Measurements from ENCODE around the gene CDH4. TPM values are rescaled to one million over a fixed set of nuclear protein-coding genes. Genes with fewer than 3 reads are reported as not detected.

CDH4 gene
- total RNA-seq, 1 experiment from 2014 or later, result not detected

- no peak overlapping the region for H3K27ac ChIP-seq
- intact Hi-C loops (cut with micrococcal nuclease; ENCODE audit: unreplicated experiment), result no loop called here
- no peaks in the 10 kb centered on the region for H3K4me1 ChIP-seq (replicated peaks; ENCODE audit: insufficient read depth)
- H3K79me2 ChIP-seq (ENCODE audit: low read depth), result no peaks in the 10 kb centered on the region
- no peak for TF ChIP-seq CTCF (conservative IDR thresholded peaks at IDR 0.05)
- BruUV-seq (replicated peaks), result no TSS peak
- no peak overlapping the region for H3K4me3 ChIP-seq
- H4K20me1 ChIP-seq (ENCODE audit: insufficient read depth), result no peaks in the 10 kb centered on the region
- no peak overlapping the region for H3K4me2 ChIP-seq
- DNase-seq, result no peak
- no peak overlapping the region for H2AFZ ChIP-seq
- ChIA-PET CTCF (no interaction called here), POLR2A (ENCODE audit: unreplicated experiment) (no interaction called here)
- peaks cover 79% of the 10 kb centered on the region for H3K27me3 ChIP-seq (ENCODE audit: insufficient read depth, low read depth)
- H3K9me2 ChIP-seq (ENCODE audit: insufficient read depth), result no peaks in the 10 kb centered on the region
- H3F3A ChIP-seq (ENCODE audit: insufficient read depth, low read depth), result no peaks in the 10 kb centered on the region
- H3K9me3 ChIP-seq (ENCODE audit: insufficient read depth, low read depth), result no peaks in the 10 kb centered on the region
- no peaks in the 10 kb centered on the region for H3K36me3 ChIP-seq (ENCODE audit: low read depth)
Observed at GRCh38 chr20:61570646-61571195, 318.7 kb downstream of the CDH4 start.

GRCh38 chr20:61571221-61571620 is 319.2 kb downstream of the CDH4 start:
- TF ChIP-seq CTCF (conservative IDR thresholded peaks at IDR 0.05), result no peak
- TF ChIP-seq EZH2 (IDR thresholded peaks at IDR 0.05; ENCODE audit: low read depth), result no peak
- Histone ChIP-seq H3K4me3 (no peak overlapping the region), H3K27ac (no peak overlapping the region), H3F3A (ENCODE audit: insufficient read depth, low read depth) (no peaks in the 10 kb centered on the region), H3K9me3 (ENCODE audit: insufficient read depth, low read depth) (no peaks in the 10 kb centered on the region), H3K27me3 (ENCODE audit: insufficient read depth, low read depth) (peaks cover 78% of the 10 kb centered on the region), H3K36me3 (ENCODE audit: low read depth) (no peaks in the 10 kb centered on the region), H3K4me1 (replicated peaks; ENCODE audit: insufficient read depth) (no peaks in the 10 kb centered on the region), H3K4me2 (no peak overlapping the region), H3K79me2 (ENCODE audit: low read depth) (no peaks in the 10 kb centered on the region), H3K9me2 (ENCODE audit: insufficient read depth) (no peaks in the 10 kb centered on the region), H4K20me1 (ENCODE audit: insufficient read depth) (no peaks in the 10 kb centered on the region), H2AFZ (no peak overlapping the region)
- BruUV-seq (replicated peaks), result no TSS peak
- POLR2A ChIA-PET (ENCODE audit: unreplicated experiment), result no interaction called here
- intact Hi-C loops (cut with micrococcal nuclease; ENCODE audit: unreplicated experiment), result no loop called here
- CTCF ChIA-PET, result no interaction called here
- DNase-seq, result no peak

- ChIA-PET CTCF (no interaction called here), POLR2A (ENCODE audit: unreplicated experiment) (no interaction called here)
- Histone ChIP-seq H3K27ac (no peak overlapping the region), H3K79me2 (ENCODE audit: low read depth) (no peaks in the 10 kb centered on the region), H3F3A (ENCODE audit: insufficient read depth, low read depth) (no peaks in the 10 kb centered on the region), H3K4me2 (no peak overlapping the region), H3K27me3 (ENCODE audit: insufficient read depth, low read depth) (peaks cover 77% of the 10 kb centered on the region), H3K4me1 (replicated peaks; ENCODE audit: insufficient read depth) (no peaks in the 10 kb centered on the region), H4K20me1 (ENCODE audit: insufficient read depth) (no peaks in the 10 kb centered on the region), H3K9me3 (ENCODE audit: insufficient read depth, low read depth) (no peaks in the 10 kb centered on the region), H3K4me3 (no peak overlapping the region), H2AFZ (no peak overlapping the region), H3K9me2 (ENCODE audit: insufficient read depth) (no peaks in the 10 kb centered on the region), H3K36me3 (ENCODE audit: low read depth) (no peaks in the 10 kb centered on the region)
- no peak for TF ChIP-seq EZH2 (IDR thresholded peaks at IDR 0.05; ENCODE audit: low read depth)
- no peak for TF ChIP-seq CTCF (conservative IDR thresholded peaks at IDR 0.05)
- BruUV-seq (replicated peaks), result no TSS peak
- DNase-seq, result no peak
- intact Hi-C loops (cut with micrococcal nuclease; ENCODE audit: unreplicated experiment), result no loop called here
Observed at GRCh38 chr20:61571916-61572711, 320.1 kb downstream of the CDH4 start.
